Raji (cell line): ENCODE results near the gene SERPINB12.

Experiments used
- POLR2A ChIP-seq: IDR thresholded peaks from 2 replicates; pipeline ENCODE4 v1.6.1; 2011; ENCODE audit warnings: low read depth, low read length, control low read depth; ENCODE audit not compliant: insufficient read depth

SERPINB12 gene

GRCh38 chr18:63542069-63542468 is at the start of gene SERPINB12:
TSS of gene SERPINB12 (plus strand) at chr18:63542369. CDS start at chr18:63556160, 13,791 bp downstream.
- no peak for TF ChIP-seq POLR2A

- no peak for TF ChIP-seq POLR2A
These were observed 49.3 kb upstream of the SERPINB12 start for GRCh38 chr18:63492851-63493250.

GRCh38 chr18:63495675-63496074 is 46.5 kb upstream of the SERPINB12 start:
- TF ChIP-seq POLR2A, result no peak

- no peak for TF ChIP-seq POLR2A
These were observed 36.4 kb upstream of the SERPINB12 start for GRCh38 chr18:63505566-63506335.

- TF ChIP-seq POLR2A, result no peak
These were observed 35.9 kb upstream of the SERPINB12 start for GRCh38 chr18:63506336-63506646.

GRCh38 chr18:63508596-63508995 is 33.6 kb upstream of the SERPINB12 start:
- no peak for TF ChIP-seq POLR2A

- TF ChIP-seq POLR2A, result no peak
These were observed 30.9 kb upstream of the SERPINB12 start for GRCh38 chr18:63511285-63511684.

GRCh38 chr18:63514326-63514725 is 27.8 kb upstream of the SERPINB12 start:
- no peak for TF ChIP-seq POLR2A

GRCh38 chr18:63514888-63515678 is 27.1 kb upstream of the SERPINB12 start:
- no peak for TF ChIP-seq POLR2A

GRCh38 chr18:63515801-63516200 is 26.4 kb upstream of the SERPINB12 start:
- TF ChIP-seq POLR2A, result no peak

- no peak for TF ChIP-seq POLR2A
These were observed 23.8 kb upstream of the SERPINB12 start for GRCh38 chr18:63518178-63519012.

- no peak for TF ChIP-seq POLR2A
These were observed 22.0 kb upstream of the SERPINB12 start for GRCh38 chr18:63520053-63520685.

- TF ChIP-seq POLR2A, result no peak
These were observed 18.5 kb upstream of the SERPINB12 start for GRCh38 chr18:63523660-63524059.

- no peak for TF ChIP-seq POLR2A
These were observed 14.9 kb upstream of the SERPINB12 start for GRCh38 chr18:63527251-63527650.
